Measurements from ENCODE around the gene TTC28.

The TTC28 gene

GRCh38 chr22:28297504-28297903, 382.1 kb downstream of the TTC28 start:
- no peak overlapping the region for H3K4me3 ChIP-seq (ENCODE audit: low read depth, low read length)

- no peak overlapping the region for H3K4me3 ChIP-seq (ENCODE audit: low read depth, low read length)
Observed at GRCh38 chr22:28296452-28296851, 383.2 kb downstream of the TTC28 start.

- H3K4me3 ChIP-seq (ENCODE audit: low read depth, low read length) = no peak overlapping the region
Observed at GRCh38 chr22:28283068-28283654, 396.5 kb downstream of the TTC28 start.

- no peak overlapping the region for H3K4me3 ChIP-seq (ENCODE audit: low read depth, low read length)
Observed at GRCh38 chr22:28282405-28283067, 397.1 kb downstream of the TTC28 start.

GRCh38 chr22:28279888-28280287, 399.8 kb downstream of the TTC28 start:
- H3K4me3 ChIP-seq (ENCODE audit: low read depth, low read length) = no peak overlapping the region

GRCh38 chr22:28269277-28269676, 410.4 kb downstream of the TTC28 start:
- no peak overlapping the region for H3K4me3 ChIP-seq (ENCODE audit: low read depth, low read length)

GRCh38 chr22:28268850-28269249, 410.8 kb downstream of the TTC28 start:
- no peak overlapping the region for H3K4me3 ChIP-seq (ENCODE audit: low read depth, low read length)

GRCh38 chr22:28268171-28268570, 411.5 kb downstream of the TTC28 start:
- H3K4me3 ChIP-seq (ENCODE audit: low read depth, low read length) = no peak overlapping the region

GRCh38 chr22:28260619-28261018, 419.0 kb downstream of the TTC28 start:
- no peak overlapping the region for H3K4me3 ChIP-seq (ENCODE audit: low read depth, low read length)

- no peak overlapping the region for H3K4me3 ChIP-seq (ENCODE audit: low read depth, low read length)
Observed at GRCh38 chr22:28259774-28260312, 419.8 kb downstream of the TTC28 start.

- H3K4me3 ChIP-seq (ENCODE audit: low read depth, low read length) = no peak overlapping the region
Observed at GRCh38 chr22:28254396-28254795, 425.2 kb downstream of the TTC28 start.

GRCh38 chr22:28252539-28252938, 427.1 kb downstream of the TTC28 start:
- no peak overlapping the region for H3K4me3 ChIP-seq (ENCODE audit: low read depth, low read length)

GRCh38 chr22:28250036-28250695, 429.5 kb downstream of the TTC28 start:
- H3K4me3 ChIP-seq (ENCODE audit: low read depth, low read length) = no peak overlapping the region

- H3K4me3 ChIP-seq (ENCODE audit: low read depth, low read length) = no peak overlapping the region
Observed at GRCh38 chr22:28249402-28249801, 430.2 kb downstream of the TTC28 start.

- no peak overlapping the region for H3K4me3 ChIP-seq (ENCODE audit: low read depth, low read length)
Observed at GRCh38 chr22:28247667-28248363, 431.8 kb downstream of the TTC28 start.

- no peak overlapping the region for H3K4me3 ChIP-seq (ENCODE audit: low read depth, low read length)
Observed at GRCh38 chr22:28247136-28247535, 432.5 kb downstream of the TTC28 start.

- H3K4me3 ChIP-seq (ENCODE audit: low read depth, low read length) = no peak overlapping the region
Observed at GRCh38 chr22:28246397-28246796, 433.2 kb downstream of the TTC28 start.

- H3K4me3 ChIP-seq (ENCODE audit: low read depth, low read length) = no peak overlapping the region
Observed at GRCh38 chr22:28245579-28246224, 433.9 kb downstream of the TTC28 start.

GRCh38 chr22:28244757-28245156, 434.9 kb downstream of the TTC28 start:
- no peak overlapping the region for H3K4me3 ChIP-seq (ENCODE audit: low read depth, low read length)

GRCh38 chr22:28243539-28243938, 436.1 kb downstream of the TTC28 start:
- no peak overlapping the region for H3K4me3 ChIP-seq (ENCODE audit: low read depth, low read length)

Data from iPS-11a (cell line).